ENCODE results near the gene RBMS3.

RBMS3 gene

DNA sequence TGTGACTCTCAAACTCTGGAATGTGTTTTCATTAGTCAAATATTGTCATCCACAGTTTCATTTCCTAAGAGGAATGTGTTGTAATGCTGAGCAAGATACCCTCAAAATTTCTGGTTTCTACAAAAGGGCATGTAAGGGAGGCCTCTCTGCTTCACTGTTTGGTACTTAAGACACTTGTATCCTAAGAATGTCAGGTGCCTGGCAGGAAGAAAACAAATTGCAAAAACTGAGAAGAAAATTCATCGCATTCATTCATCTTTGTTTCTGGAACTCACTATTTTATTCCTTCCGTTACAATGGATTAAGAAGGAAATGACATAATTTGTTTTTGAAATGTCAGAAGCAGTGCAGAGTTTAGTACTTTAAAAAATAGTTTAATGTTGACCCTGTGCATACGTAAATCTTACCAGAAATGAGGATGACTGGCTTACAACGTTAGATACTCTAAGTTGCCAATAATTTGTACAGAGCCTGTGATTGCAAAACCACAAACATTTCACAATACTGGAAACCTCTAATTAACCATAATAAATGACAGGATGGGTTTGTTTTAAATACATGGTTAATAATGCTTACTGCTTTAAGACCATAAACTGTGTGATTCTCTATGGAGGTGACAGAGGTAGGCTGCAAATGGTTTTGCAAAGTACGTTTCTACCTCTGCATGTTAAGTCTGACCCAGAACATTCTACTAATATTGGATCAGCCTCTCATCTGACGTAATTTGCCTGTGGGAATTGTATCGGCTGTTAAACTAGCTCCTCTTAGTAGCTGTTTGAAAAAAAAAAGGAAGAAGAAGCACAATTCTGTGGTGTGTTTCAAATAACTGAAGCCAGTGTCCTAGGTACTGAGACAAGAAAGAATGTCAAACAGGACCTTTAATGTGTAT lies 477.8 kb downstream of the RBMS3 start:
- TF ChIP-seq, protein P1, sequence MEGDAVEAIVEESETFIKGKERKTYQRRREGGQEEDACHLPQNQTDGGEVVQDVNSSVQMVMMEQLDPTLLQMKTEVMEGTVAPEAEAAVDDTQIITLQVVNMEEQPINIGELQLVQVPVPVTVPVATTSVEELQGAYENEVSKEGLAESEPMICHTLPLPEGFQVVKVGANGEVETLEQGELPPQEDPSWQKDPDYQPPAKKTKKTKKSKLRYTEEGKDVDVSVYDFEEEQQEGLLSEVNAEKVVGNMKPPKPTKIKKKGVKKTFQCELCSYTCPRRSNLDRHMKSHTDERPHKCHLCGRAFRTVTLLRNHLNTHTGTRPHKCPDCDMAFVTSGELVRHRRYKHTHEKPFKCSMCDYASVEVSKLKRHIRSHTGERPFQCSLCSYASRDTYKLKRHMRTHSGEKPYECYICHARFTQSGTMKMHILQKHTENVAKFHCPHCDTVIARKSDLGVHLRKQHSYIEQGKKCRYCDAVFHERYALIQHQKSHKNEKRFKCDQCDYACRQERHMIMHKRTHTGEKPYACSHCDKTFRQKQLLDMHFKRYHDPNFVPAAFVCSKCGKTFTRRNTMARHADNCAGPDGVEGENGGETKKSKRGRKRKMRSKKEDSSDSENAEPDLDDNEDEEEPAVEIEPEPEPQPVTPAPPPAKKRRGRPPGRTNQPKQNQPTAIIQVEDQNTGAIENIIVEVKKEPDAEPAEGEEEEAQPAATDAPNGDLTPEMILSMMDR (IDR thresholded peaks at IDR 0.05) = no peak
- H3K27ac ChIP-seq = peak overlapping the region; percentile 83 to 84
- H3K4me3 ChIP-seq = peak overlapping the region; percentile 42
- no peak for DNase-seq (ENCODE audit: low spot score)

DNA sequence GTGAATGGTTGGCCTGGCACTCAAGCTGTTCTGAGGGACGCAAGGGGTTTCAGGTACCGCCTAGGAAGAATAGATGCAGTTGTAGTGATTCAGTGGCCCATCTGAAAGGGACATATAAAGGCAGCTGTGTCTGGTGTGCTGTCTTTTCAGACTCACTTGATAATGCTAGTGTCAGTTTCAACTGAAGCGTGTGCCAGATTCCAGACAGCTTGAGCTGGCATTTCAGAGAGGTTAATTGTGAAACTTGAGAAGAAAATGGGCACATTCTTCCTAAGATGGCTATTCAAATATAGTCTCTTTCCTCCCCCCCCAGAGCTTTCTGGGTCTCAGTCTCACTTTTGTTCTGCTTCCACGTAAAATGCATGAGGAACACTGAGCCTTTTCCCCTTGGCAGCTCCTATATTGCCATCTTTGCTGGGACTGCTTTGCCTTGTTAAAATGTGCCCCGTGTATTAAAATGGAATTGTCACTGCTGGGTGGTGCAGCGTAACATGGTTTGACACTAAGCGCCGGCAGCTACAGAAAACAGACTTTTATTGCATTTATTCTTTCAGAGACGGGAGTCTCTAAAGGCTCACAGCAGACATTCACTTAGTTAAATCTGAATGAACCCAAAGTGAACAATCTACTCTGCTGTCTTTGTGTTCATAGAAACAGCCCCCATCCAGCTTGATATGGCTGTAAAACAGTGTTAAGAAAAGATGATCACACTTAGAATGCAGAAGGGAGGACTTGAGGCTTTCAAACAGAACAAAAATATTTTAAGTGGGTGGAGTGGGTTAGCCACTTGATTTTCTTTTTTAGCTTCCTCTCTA lies 478.7 kb downstream of the RBMS3 start:
- DNase-seq (ENCODE audit: low spot score) = no peak
- TF ChIP-seq, protein P1 (IDR thresholded peaks at IDR 0.05) = no peak
- H3K27ac ChIP-seq = peak overlapping the region; percentile 83 to 84
- H3K4me3 ChIP-seq = peak overlapping the region; percentile 42

DNA sequence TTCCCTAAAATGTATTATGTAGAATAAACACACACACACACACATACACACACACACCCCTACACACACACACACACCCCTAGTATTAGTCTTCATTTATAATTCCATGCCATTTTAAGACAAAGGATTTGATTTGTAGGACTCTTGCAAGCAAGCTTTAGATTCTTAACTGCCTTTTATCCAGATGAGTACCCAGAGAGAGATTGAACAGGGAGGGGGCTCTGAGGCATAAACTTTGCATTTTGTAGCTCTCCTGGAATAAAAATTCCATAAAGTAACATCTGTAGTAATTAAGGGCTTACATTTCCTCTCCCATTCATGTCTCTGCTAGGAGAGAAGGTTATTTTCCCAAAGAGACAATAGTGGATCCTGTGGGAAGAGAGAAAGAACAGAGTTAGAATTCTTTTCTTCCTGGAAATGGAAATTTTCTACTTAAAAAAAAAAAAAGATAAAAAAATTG lies 479.4 kb downstream of the RBMS3 start:
- TF ChIP-seq, protein P1 (IDR thresholded peaks at IDR 0.05) = no peak
- peak overlapping the region in 1 of 2 donors; percentile 84 for H3K27ac ChIP-seq
- no peak for DNase-seq (ENCODE audit: low spot score)
- peak overlapping the region; percentile 42 for H3K4me3 ChIP-seq

DNA sequence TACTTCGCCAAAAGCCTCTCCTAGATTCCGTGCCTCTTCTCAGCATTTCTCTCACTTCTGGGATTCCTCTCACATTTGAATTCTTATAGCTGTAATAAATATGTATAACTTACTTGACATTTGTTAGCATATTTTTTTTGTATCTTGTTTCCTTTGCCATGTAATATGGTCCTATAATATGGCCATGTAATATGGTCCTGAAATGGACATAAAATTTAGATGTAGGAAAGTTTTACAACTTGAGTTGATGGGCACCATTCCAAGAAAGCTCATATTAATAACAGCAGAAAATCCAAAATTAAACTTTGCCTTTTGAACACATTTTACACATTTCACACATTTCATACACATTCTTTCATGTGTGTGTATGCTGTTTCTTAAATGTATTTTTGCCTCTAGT lies 480.6 kb downstream of the RBMS3 start:
- DNase-seq (ENCODE audit: low spot score) = no peak
- Histone ChIP-seq H3K27ac (no peak overlapping the region), H3K4me3 (no peak overlapping the region)
- TF ChIP-seq, protein P1 (IDR thresholded peaks at IDR 0.05) = no peak

DNA sequence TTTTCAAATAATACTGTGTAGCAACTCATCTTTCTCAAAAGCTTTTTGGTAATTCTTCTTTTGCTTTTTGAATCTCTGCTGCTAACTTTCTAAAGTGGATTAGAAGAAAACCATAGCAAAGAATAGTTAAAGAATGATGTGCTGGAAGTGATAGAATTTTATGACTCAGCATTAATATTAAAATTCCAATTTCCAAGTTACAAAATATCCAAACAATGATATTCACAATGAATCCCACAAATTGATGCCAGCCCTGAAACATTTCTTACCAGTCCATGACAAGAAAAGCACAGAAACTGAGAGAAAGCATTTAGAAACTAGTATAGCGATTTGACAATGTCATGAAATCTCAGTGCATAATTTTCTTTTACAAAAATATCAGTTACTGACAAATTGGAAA lies 482.2 kb downstream of the RBMS3 start:
- DNase-seq (ENCODE audit: low spot score) = no peak
- TF ChIP-seq, protein P1 (IDR thresholded peaks at IDR 0.05) = no peak
- Histone ChIP-seq H3K4me3 (no peak overlapping the region), H3K27ac (no peak overlapping the region)

DNA sequence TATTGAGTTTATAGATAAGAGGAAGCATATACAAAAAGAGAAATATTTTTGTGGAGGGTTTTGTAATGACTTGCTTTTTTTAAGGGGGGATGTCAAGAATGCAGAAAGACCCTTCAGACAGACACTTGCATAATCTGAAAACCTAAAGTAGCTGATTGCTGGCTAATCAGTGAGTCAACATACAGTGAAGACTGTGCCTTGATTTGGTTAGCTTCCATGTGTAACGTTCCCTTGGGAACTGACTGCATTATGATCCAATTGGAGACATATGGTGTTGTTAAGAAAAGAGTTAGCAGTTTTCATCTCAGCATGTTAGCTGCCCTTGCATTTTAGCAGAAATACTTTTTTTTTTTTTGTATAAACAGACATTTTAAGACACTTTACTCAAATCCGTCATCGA lies 483.2 kb downstream of the RBMS3 start:
- Histone ChIP-seq H3K27ac (no peak overlapping the region), H3K4me3 (no peak overlapping the region)
- TF ChIP-seq, protein P1 (IDR thresholded peaks at IDR 0.05) = no peak
- no peak for DNase-seq (ENCODE audit: low spot score)

Measured in coronary artery (tissue), 2 donors.